Lower lobe of right lung (tissue), 2 donors: Measurements from ENCODE around the gene CASTOR1. TPM values are rescaled to one million over a fixed set of nuclear protein-coding genes. Genes with fewer than 3 reads are reported as not detected.

Experiments used
- ATAC-seq, 2 donors: fragments of 200-7000 bp; cut with Tn5 transposase; one replicate each; pipeline ENCODE4 v1.9.1; 2020 to 2022; ENCODE audit warnings: mild to moderate bottlenecking in 2 of 2, moderate library complexity in 2 of 2
- DNase-seq: peaks from one replicate; pipeline ENCODE4 v3.0.0-alpha.2; 2020
- H3K27ac ChIP-seq: fragments of 200-600 bp; one replicate; pipeline ENCODE4 v1.8.0; 2022
- H3K27me3 ChIP-seq: fragments of 200-600 bp; one replicate; pipeline ENCODE4 v1.8.0; 2022; ENCODE audit warnings: low read depth
- H3K36me3 ChIP-seq: fragments of 200-600 bp; one replicate; pipeline ENCODE4 v1.8.0; 2022; ENCODE audit warnings: mild to moderate bottlenecking
- H3K4me1 ChIP-seq: fragments of 200-600 bp; one replicate; pipeline ENCODE4 v1.8.0; 2022
- H3K4me3 ChIP-seq: fragments of 200-600 bp; one replicate; pipeline ENCODE4 v1.8.0; 2022; ENCODE audit warnings: mild to moderate bottlenecking
- H3K9me3 ChIP-seq: fragments of 200-600 bp; one replicate; pipeline ENCODE4 v1.8.0; 2022
- CTCF ChIP-seq: fragments of 200-600 bp; IDR thresholded peaks from one replicate; pipeline ENCODE4 v1.8.0; 2022; ENCODE audit warnings: antibody characterized with exemption, mild to moderate bottlenecking
- intact Hi-C: fragments of 100-400 bp; cut with DNase I; formaldehyde crosslinking; loops from one replicate; pipeline ENCODE4 v1.11.0; 2022
- total RNA-seq: library from RNA; stranded (reverse); fragmentation: NEBNext Ultra II Directional; extraction: Animal tissue kit (Norgen Biotek cat#: 25700); gene quantifications from one replicate; pipeline ENCODE4 v1.2.1, GENCODE V29; 2021
- donor health status: DM: no; HTN: yes; CAD: no; lungs with severe emphysema.

CASTOR1 gene
- total RNA-seq, 1 donor from 2014 or later = 16.2 TPM

- Histone ChIP-seq H3K36me3 (peaks cover 34% of the 10 kb centered on the region), H3K27ac (peak overlapping the region; percentile 46), H3K4me1 (peaks cover 95% of the 10 kb centered on the region), H3K4me3 (no peak overlapping the region), H3K9me3 (no peaks in the 10 kb centered on the region), H3K27me3 (no peaks in the 10 kb centered on the region)
- no peak for DNase-seq
- no peak for TF ChIP-seq CTCF
- intact Hi-C loops = no loop called here
- peak; percentile 25 to 53 for ATAC-seq
Measured at GRCh38 chr22:30318799-30319419, 29.6 kb upstream of the CASTOR1 start.

GRCh38 chr22:30317778-30318177 is 28.5 kb upstream of the CASTOR1 start:
- H3K27ac ChIP-seq = peak overlapping the region; percentile 32
- H3K27me3 ChIP-seq = no peaks in the 10 kb centered on the region
- TF ChIP-seq CTCF = no peak
- peaks cover 94% of the 10 kb centered on the region for H3K4me1 ChIP-seq
- DNase-seq (no peak), ATAC-seq (no peak)
- H3K4me3 ChIP-seq = no peak overlapping the region
- intact Hi-C loops = no loop called here
- H3K36me3 ChIP-seq = peaks cover 34% of the 10 kb centered on the region
- no peaks in the 10 kb centered on the region for H3K9me3 ChIP-seq

- intact Hi-C loops = no loop called here
- ATAC-seq = no peak
- no peak for TF ChIP-seq CTCF
- Histone ChIP-seq H3K4me1 (peaks cover 98% of the 10 kb centered on the region), H3K36me3 (peaks cover 32% of the 10 kb centered on the region), H3K4me3 (no peak overlapping the region), H3K9me3 (no peaks in the 10 kb centered on the region), H3K27me3 (no peaks in the 10 kb centered on the region), H3K27ac (no peak overlapping the region)
- DNase-seq = no peak
Measured at GRCh38 chr22:30315962-30316576, 26.8 kb upstream of the CASTOR1 start.

GRCh38 chr22:30314915-30315314 is 25.6 kb upstream of the CASTOR1 start:
- Histone ChIP-seq H3K9me3 (no peaks in the 10 kb centered on the region), H3K27me3 (no peaks in the 10 kb centered on the region), H3K4me1 (peaks cover 98% of the 10 kb centered on the region), H3K36me3 (peaks cover 20% of the 10 kb centered on the region), H3K27ac (peak overlapping the region; percentile 24), H3K4me3 (no peak overlapping the region)
- no peak for DNase-seq
- ATAC-seq = no peak
- TF ChIP-seq CTCF = no peak
- intact Hi-C loops = no loop called here

GRCh38 chr22:30313527-30314363 is 24.4 kb upstream of the CASTOR1 start:
- ATAC-seq (no peak), DNase-seq (no peak)
- H3K27ac ChIP-seq = no peak overlapping the region

More at GRCh38 chr22:30313527-30314363, 24.4 kb upstream of the CASTOR1 start:
- no peak for TF ChIP-seq CTCF
- Histone ChIP-seq H3K27me3 (no peaks in the 10 kb centered on the region), H3K9me3 (no peaks in the 10 kb centered on the region), H3K4me3 (no peak overlapping the region), H3K36me3 (peaks cover 12% of the 10 kb centered on the region), H3K4me1 (peaks cover 98% of the 10 kb centered on the region)
- intact Hi-C loops = no loop called here
